Urinary bladder (tissue), 4 donors: ENCODE measurements around the gene DOP1A. TPM values are rescaled to one million over a fixed set of nuclear protein-coding genes. Genes with fewer than 3 reads are reported as not detected.
"Not testable (repeated sequence)": the region's sequence is repeated elsewhere in the genome, so short reads cannot be mapped to it uniquely, and the experiment has no call there.

Experiments
- DNase-seq: peaks from one replicate; pipeline ENCODE4 v3.0.0-alpha.2; 2015; ENCODE audit errors: extremely low spot score
- H3K27ac ChIP-seq: one replicate; pipeline ENCODE4 v1.5.1; 2013; ENCODE audit warnings: low read depth, mild to moderate bottlenecking, moderate library complexity
- H3K36me3 ChIP-seq: one replicate; pipeline ENCODE4 v1.6.1; 2013; ENCODE audit warnings: mild to moderate bottlenecking, moderate library complexity; ENCODE audit not compliant: insufficient read depth
- H3K4me1 ChIP-seq: one replicate; pipeline ENCODE4 v1.6.1; 2013; ENCODE audit warnings: mild to moderate bottlenecking, moderate library complexity; ENCODE audit not compliant: insufficient read depth
- H3K4me3 ChIP-seq: one replicate; pipeline ENCODE4 v1.5.1; 2013; ENCODE audit warnings: low read depth, low read length
- WGBS: extraction: QIAGEN DNeasy Blood & Tissue Kit; methylation state at CpG from one replicate; pipeline ENCODE4 v1.1.7; 2013; 5-methylcytosine and 5-hydroxymethylcytosine counted together
- polyA plus RNA-seq: library from polyadenylated mRNA; stranded (reverse); fragments of 200-250 nt; gene quantifications from one replicate; pipeline ENCODE4 v1.2.3, GENCODE V29; 2013
- total RNA-seq: library from RNA; depleted of rRNA; stranded (reverse); fragments of >200 nt; gene quantifications from one replicate; pipeline ENCODE4 v1.2.3, GENCODE V29; 2014
- donor health status: healthy with polysubstance abuse.
- donor health status: healthy.

DOP1A gene
- total and polyA plus RNA-seq, 2 donors = 9.9 to 72.4 TPM

GRCh38 chr6:83183082-83183828 lies 115.8 kb downstream of the DOP1A start:
- H3K36me3 ChIP-seq = no peaks in the 10 kb centered on the region
- no peaks in the 10 kb centered on the region for H3K4me1 ChIP-seq
- 56% methylated on average over 9 of the region's 9 CpGs for WGBS
- H3K27ac ChIP-seq = no peak overlapping the region
- no peak for DNase-seq
- no peak overlapping the region for H3K4me3 ChIP-seq

- Histone ChIP-seq H3K27ac (no peak overlapping the region), H3K4me1 (no peaks in the 10 kb centered on the region), H3K36me3 (no peaks in the 10 kb centered on the region), H3K4me3 (no peak overlapping the region)
- 94% methylated on average over 2 of the region's 2 CpGs for WGBS
- no peak for DNase-seq
These were observed 117.6 kb downstream of the DOP1A start for GRCh38 chr6:83185096-83185495.

GRCh38 chr6:83188501-83188900 lies 121.0 kb downstream of the DOP1A start:
- H3K36me3 ChIP-seq = no peaks in the 10 kb centered on the region
- WGBS = 71% methylated on average over 3 of the region's 3 CpGs
- no peak for DNase-seq

GRCh38 chr6:83190626-83191025 lies 123.2 kb downstream of the DOP1A start:
- Histone ChIP-seq H3K27ac (no peak overlapping the region), H3K36me3 (no peaks in the 10 kb centered on the region), H3K4me3 (no peak overlapping the region), H3K4me1 (no peaks in the 10 kb centered on the region)
- DNase-seq = no peak
- WGBS = 66% methylated on average over 6 of the region's 6 CpGs

More at GRCh38 chr6:83188501-83188900, 121.0 kb downstream of the DOP1A start:
- H3K4me1 ChIP-seq = no peaks in the 10 kb centered on the region
- no peak overlapping the region for H3K4me3 ChIP-seq
- no peak overlapping the region for H3K27ac ChIP-seq

- H3K27ac ChIP-seq = not testable (repeated sequence)
These were observed 124.5 kb downstream of the DOP1A start for GRCh38 chr6:83191974-83192373.

GRCh38 chr6:83192456-83192855 lies 125.0 kb downstream of the DOP1A start:
- H3K36me3 ChIP-seq = no peaks in the 10 kb centered on the region
- peak overlapping the region; percentile 68 for H3K27ac ChIP-seq
- no peak for DNase-seq
- under 1% methylated on average over 4 of the region's 4 CpGs for WGBS
- no peaks in the 10 kb centered on the region for H3K4me1 ChIP-seq
- peak overlapping the region; percentile 74 for H3K4me3 ChIP-seq

More at GRCh38 chr6:83191974-83192373, 124.5 kb downstream of the DOP1A start:
- not testable (repeated sequence) for DNase-seq, H3K4me1 ChIP-seq, H3K36me3 ChIP-seq
- peak overlapping the region; percentile 74 for H3K4me3 ChIP-seq
- 84% methylated on average over 18 of the region's 18 CpGs for WGBS

- peak; percentile 57 for DNase-seq
- Histone ChIP-seq H3K36me3 (no peaks in the 10 kb centered on the region), H3K27ac (peak within 1 kb of the TSS; percentile 68), H3K4me3 (peak within 1 kb of the TSS; percentile 74), H3K4me1 (no peaks in the 10 kb centered on the region)
- WGBS = under 1% methylated on average over 88 of the region's 88 CpGs
These were observed 125.6 kb downstream of the DOP1A start, which contains the start of the genes PGM3 and RWDD2A for GRCh38 chr6:83192871-83193746. Gene PGM3 (minus strand): TSS chr6:83193265. CDS start chr6:83191012, 2,253 bp downstream. Gene RWDD2A (plus strand): TSS chr6:83193357. CDS start chr6:83194452, 1,095 bp downstream.

- no peaks in the 10 kb centered on the region for H3K36me3 ChIP-seq
- 3% methylated on average over 44 of the region's 44 CpGs for WGBS
- no peak overlapping the region for H3K27ac ChIP-seq
- no peaks in the 10 kb centered on the region for H3K4me1 ChIP-seq
- peak overlapping the region; percentile 74 for H3K4me3 ChIP-seq
- DNase-seq = no peak
These were observed 126.5 kb downstream of the DOP1A start for GRCh38 chr6:83193747-83194566.

- H3K4me1 ChIP-seq = no peaks in the 10 kb centered on the region
- no peak for DNase-seq
- no peaks in the 10 kb centered on the region for H3K36me3 ChIP-seq
- 89% methylated on average over 4 of the region's 4 CpGs for WGBS
- H3K27ac ChIP-seq = no peak overlapping the region
- H3K4me3 ChIP-seq = no peak overlapping the region
These were observed 131.2 kb downstream of the DOP1A start for GRCh38 chr6:83198486-83199172.

- DNase-seq = no peak
- no peak overlapping the region for H3K4me3 ChIP-seq
- no peak overlapping the region for H3K27ac ChIP-seq
- WGBS = 90% methylated on average over 5 of the region's 5 CpGs
- no peaks in the 10 kb centered on the region for H3K36me3 ChIP-seq
- H3K4me1 ChIP-seq = no peaks in the 10 kb centered on the region
These were observed 131.8 kb downstream of the DOP1A start for GRCh38 chr6:83199173-83199862.

- H3K4me1 ChIP-seq = no peaks in the 10 kb centered on the region
- DNase-seq = no peak
- WGBS = 62% methylated on average over 2 of the region's 2 CpGs
- no peak overlapping the region for H3K27ac ChIP-seq
- no peaks in the 10 kb centered on the region for H3K36me3 ChIP-seq
- H3K4me3 ChIP-seq = no peak overlapping the region
These were observed 132.4 kb downstream of the DOP1A start for GRCh38 chr6:83199863-83200225.

GRCh38 chr6:83202031-83202430 lies 134.6 kb downstream of the DOP1A start:
- Histone ChIP-seq H3K4me3 (no peak overlapping the region), H3K36me3 (no peaks in the 10 kb centered on the region), H3K27ac (no peak overlapping the region), H3K4me1 (no peaks in the 10 kb centered on the region)
- WGBS = 73% methylated on average over 4 of the region's 4 CpGs
- no peak for DNase-seq
